ENCODE measurements around the gene SLC49A3. TPM values are rescaled to one million over a fixed set of nuclear protein-coding genes. Genes with fewer than 3 reads are reported as not detected.
"Not testable (repeated sequence)": the region's sequence is repeated elsewhere in the genome, so short reads cannot be mapped to it uniquely, and the experiment has no call there.

Gene SLC49A3
- total and polyA plus RNA-seq, 2 donors (not counting 1 experiment from before 2014, with no cell fraction given) = 0.42 to 5.1 TPM

- TF ChIP-seq EZH2 (IDR thresholded peaks at IDR 0.05; ENCODE audit: low read length, missing control alignments) (no peak), CTCF (conservative IDR thresholded peaks at IDR 0.05 in 1 of 2, IDR thresholded peaks at IDR 0.05 in 1 of 2; ENCODE audit: low read depth in 1 of 2, low read length in 2 of 2) (no peak)
- H3K4me3 ChIP-seq (replicated peaks in 1 of 4; ENCODE audit: control extremely low read depth in 1 of 4, insufficient read depth in 1 of 4, low read depth in 3 of 4, low read length in 4 of 4) = no peak overlapping the region
- H3K27me3 ChIP-seq (ENCODE audit: control insufficient read depth, insufficient read depth, low read length) = no peaks in the 10 kb centered on the region
- no peaks in the 10 kb centered on the region for H4K20me1 ChIP-seq (ENCODE audit: control insufficient read depth, extremely low read depth, insufficient read depth, low read length)
- H2AFZ ChIP-seq (ENCODE audit: low read length) = no peak overlapping the region
- H3K4me1 ChIP-seq (ENCODE audit: control insufficient read depth, extremely low read depth, insufficient read depth, low read length) = no peaks in the 10 kb centered on the region
- no peak overlapping the region for H3K4me2 ChIP-seq (ENCODE audit: extremely low read depth, insufficient read depth, low read length)
- DNase-seq (ENCODE audit: low read depth in 2 of 2) = no peak
- H3K27ac ChIP-seq (ENCODE audit: insufficient read depth, low read length) = no peak overlapping the region
- H3K9me3 ChIP-seq (ENCODE audit: control insufficient read depth, insufficient read depth, low read depth, low read length) = no peaks in the 10 kb centered on the region
- H3K9ac ChIP-seq (ENCODE audit: insufficient read depth, low read length) = no peak overlapping the region
- no peaks in the 10 kb centered on the region for H3K79me2 ChIP-seq (ENCODE audit: control insufficient read depth, insufficient read depth, low read length)
- H3K36me3 ChIP-seq (ENCODE audit: control insufficient read depth, insufficient read depth, low read length) = no peaks in the 10 kb centered on the region
Observed at GRCh38 chr4:636628-637159, 52.3 kb downstream of the SLC49A3 start.

- DNase-seq (ENCODE audit: low read depth in 2 of 2) = no peak
- H3K36me3 ChIP-seq (ENCODE audit: control insufficient read depth, insufficient read depth, low read length) = no peaks in the 10 kb centered on the region
- no peaks in the 10 kb centered on the region for H3K79me2 ChIP-seq (ENCODE audit: control insufficient read depth, insufficient read depth, low read length)
- no peaks in the 10 kb centered on the region for H4K20me1 ChIP-seq (ENCODE audit: control insufficient read depth, extremely low read depth, insufficient read depth, low read length)
- TF ChIP-seq CTCF (conservative IDR thresholded peaks at IDR 0.05 in 1 of 2, IDR thresholded peaks at IDR 0.05 in 1 of 2; ENCODE audit: low read depth in 1 of 2, low read length in 2 of 2) (no peak), EZH2 (IDR thresholded peaks at IDR 0.05; ENCODE audit: low read length, missing control alignments) (no peak)
- H3K27me3 ChIP-seq (ENCODE audit: control insufficient read depth, insufficient read depth, low read length) = no peaks in the 10 kb centered on the region
- H3K9ac ChIP-seq (ENCODE audit: insufficient read depth, low read length) = no peak overlapping the region
- H3K9me3 ChIP-seq (ENCODE audit: control insufficient read depth, insufficient read depth, low read depth, low read length) = no peaks in the 10 kb centered on the region
- H3K27ac ChIP-seq (ENCODE audit: insufficient read depth, low read length) = no peak overlapping the region
- H2AFZ ChIP-seq (ENCODE audit: low read length) = no peak overlapping the region
- no peaks in the 10 kb centered on the region for H3K4me1 ChIP-seq (ENCODE audit: control insufficient read depth, extremely low read depth, insufficient read depth, low read length)
- no peak overlapping the region for H3K4me3 ChIP-seq (replicated peaks in 1 of 4; ENCODE audit: control extremely low read depth in 1 of 4, insufficient read depth in 1 of 4, low read depth in 3 of 4, low read length in 4 of 4)
- H3K4me2 ChIP-seq (ENCODE audit: extremely low read depth, insufficient read depth, low read length) = no peak overlapping the region
Observed at GRCh38 chr4:635851-636627, 52.9 kb downstream of the SLC49A3 start.

GRCh38 chr4:635066-635835 lies 53.7 kb downstream of the SLC49A3 start:
- not testable (repeated sequence) for DNase-seq (ENCODE audit: low read depth in 2 of 2); H3K4me2 ChIP-seq (ENCODE audit: extremely low read depth, insufficient read depth, low read length); H3K4me3 ChIP-seq (replicated peaks in 1 of 4; ENCODE audit: control extremely low read depth in 1 of 4, insufficient read depth in 1 of 4, low read depth in 3 of 4, low read length in 4 of 4); H3K27me3 ChIP-seq (ENCODE audit: control insufficient read depth, insufficient read depth, low read length); H4K20me1 ChIP-seq (ENCODE audit: control insufficient read depth, extremely low read depth, insufficient read depth, low read length); H3K9me3 ChIP-seq (ENCODE audit: control insufficient read depth, insufficient read depth, low read depth, low read length); H3K79me2 ChIP-seq (ENCODE audit: control insufficient read depth, insufficient read depth, low read length); H3K9ac ChIP-seq (ENCODE audit: insufficient read depth, low read length); H2AFZ ChIP-seq (ENCODE audit: low read length); H3K4me1 ChIP-seq (ENCODE audit: control insufficient read depth, extremely low read depth, insufficient read depth, low read length); H3K27ac ChIP-seq (ENCODE audit: insufficient read depth, low read length); H3K36me3 ChIP-seq (ENCODE audit: control insufficient read depth, insufficient read depth, low read length)
